ENCODE measurements around the gene SHTN1. TPM values are rescaled to one million over a fixed set of nuclear protein-coding genes. Genes with fewer than 3 reads are reported as not detected.

Gene SHTN1
- polyA plus RNA-seq, 1 donor (not counting 4 experiments of a cell fraction or from before 2014, with no cell fraction given): 21.3 TPM

DNA sequence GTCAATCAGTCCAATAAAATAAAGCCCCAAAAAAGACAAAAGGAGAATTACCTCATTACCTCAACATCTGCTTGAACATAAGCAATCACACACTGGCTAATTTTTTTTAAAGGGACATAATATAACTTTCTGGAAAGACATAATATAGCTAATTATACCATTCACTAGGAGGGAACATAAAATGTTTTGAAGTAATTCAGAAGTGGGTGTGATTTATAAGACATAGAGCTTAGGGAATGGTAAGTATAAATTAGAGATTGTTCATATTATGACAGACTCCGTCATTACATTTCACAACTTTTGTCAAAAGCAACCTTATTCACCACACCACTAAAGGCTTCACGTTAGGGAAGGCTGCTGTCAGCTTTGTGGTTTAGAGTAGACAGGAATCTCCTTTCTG is 3.8 kb downstream of the SHTN1 start:
- Histone ChIP-seq H3K27me3 (ENCODE audit: control insufficient read depth, extremely low read depth, insufficient read depth, low read length) (no peaks in the 10 kb centered on the region), H3K9me3 (ENCODE audit: control insufficient read depth, low read depth, low read length) (no peaks in the 10 kb centered on the region), H3K27ac (ENCODE audit: control insufficient read depth, insufficient read depth, low read length) (no peak overlapping the region), H3K9me1 (ENCODE audit: control insufficient read depth, extremely low read depth, insufficient read depth, low read length) (no peaks in the 10 kb centered on the region), H3K9ac (ENCODE audit: control insufficient read depth, extremely low read depth, insufficient read depth, low read length) (no peak overlapping the region), H4K20me1 (ENCODE audit: control insufficient read depth, extremely low read depth, insufficient read depth, low read length) (peaks cover 5% of the 10 kb centered on the region), H3K36me3 (ENCODE audit: control insufficient read depth in 2 of 2, extremely low read depth in 1 of 2, insufficient read depth in 2 of 2, low read length in 2 of 2) (peaks cover 0 to 1% of the 10 kb centered on the region in 2 experiments), H3K79me2 (ENCODE audit: control insufficient read depth, insufficient read depth, low read length) (peaks cover 64% of the 10 kb centered on the region), H3K4me1 (ENCODE audit: control insufficient read depth, extremely low read depth, insufficient read depth, low read length) (peaks cover 10% of the 10 kb centered on the region), H2AFZ (ENCODE audit: control insufficient read depth, low read length) (no peak overlapping the region), H3K4me3 (ENCODE audit: control insufficient read depth in 2 of 3, extremely low read depth in 1 of 3, insufficient read depth in 2 of 3, low read depth in 1 of 3, low read length in 3 of 3) (no peak overlapping the region), H3K4me2 (ENCODE audit: control insufficient read depth, extremely low read depth, insufficient read depth, low read depth, low read length) (no peak overlapping the region)
- dilution Hi-C loops (cut with MboI; ENCODE audit: extremely low pct_ligation_motif_present, low sequenced_read_pairs): no loop called here
- FAIRE-seq (no peak), DNase-seq (ENCODE audit: low read depth, low spot score) (no peak)
- TF ChIP-seq, protein P1, sequence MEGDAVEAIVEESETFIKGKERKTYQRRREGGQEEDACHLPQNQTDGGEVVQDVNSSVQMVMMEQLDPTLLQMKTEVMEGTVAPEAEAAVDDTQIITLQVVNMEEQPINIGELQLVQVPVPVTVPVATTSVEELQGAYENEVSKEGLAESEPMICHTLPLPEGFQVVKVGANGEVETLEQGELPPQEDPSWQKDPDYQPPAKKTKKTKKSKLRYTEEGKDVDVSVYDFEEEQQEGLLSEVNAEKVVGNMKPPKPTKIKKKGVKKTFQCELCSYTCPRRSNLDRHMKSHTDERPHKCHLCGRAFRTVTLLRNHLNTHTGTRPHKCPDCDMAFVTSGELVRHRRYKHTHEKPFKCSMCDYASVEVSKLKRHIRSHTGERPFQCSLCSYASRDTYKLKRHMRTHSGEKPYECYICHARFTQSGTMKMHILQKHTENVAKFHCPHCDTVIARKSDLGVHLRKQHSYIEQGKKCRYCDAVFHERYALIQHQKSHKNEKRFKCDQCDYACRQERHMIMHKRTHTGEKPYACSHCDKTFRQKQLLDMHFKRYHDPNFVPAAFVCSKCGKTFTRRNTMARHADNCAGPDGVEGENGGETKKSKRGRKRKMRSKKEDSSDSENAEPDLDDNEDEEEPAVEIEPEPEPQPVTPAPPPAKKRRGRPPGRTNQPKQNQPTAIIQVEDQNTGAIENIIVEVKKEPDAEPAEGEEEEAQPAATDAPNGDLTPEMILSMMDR (optimal IDR thresholded peaks at IDR 0.05 in 1 of 3, IDR thresholded peaks at IDR 0.05 in 1 of 3, conservative IDR thresholded peaks at IDR 0.05 in 1 of 3; ENCODE audit: extremely low read depth in 1 of 3, insufficient read depth in 2 of 3, low read length in 3 of 3): no peak
- TF ChIP-seq EZH2 (IDR thresholded peaks at IDR 0.05; ENCODE audit: low read length): no peak

DNA sequence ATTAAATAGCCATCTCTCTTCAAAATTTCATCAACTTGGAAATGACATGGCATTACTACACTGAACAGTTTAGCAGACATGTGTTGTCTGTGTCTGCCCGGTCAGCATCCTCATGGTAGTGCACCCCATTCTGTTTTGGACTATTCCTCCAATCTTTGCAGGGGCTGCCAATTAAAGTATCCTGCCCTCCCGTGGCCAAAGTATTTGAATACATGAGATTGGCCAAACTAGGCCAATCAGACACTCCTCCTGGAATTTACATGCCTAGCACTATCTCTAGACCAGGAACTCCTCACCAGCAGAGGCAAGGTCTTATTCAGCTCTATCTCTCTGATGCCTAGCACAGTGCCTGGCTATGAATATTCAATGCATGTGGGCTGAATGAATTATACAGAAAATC is 4.4 kb downstream of the SHTN1 start:
- peaks cover 10% of the 10 kb centered on the region for H3K4me1 ChIP-seq (ENCODE audit: control insufficient read depth, extremely low read depth, insufficient read depth, low read length)
- H3K27ac ChIP-seq (ENCODE audit: control insufficient read depth, insufficient read depth, low read length): no peak overlapping the region
- no peak overlapping the region for H3K9ac ChIP-seq (ENCODE audit: control insufficient read depth, extremely low read depth, insufficient read depth, low read length)
- no peak overlapping the region for H2AFZ ChIP-seq (ENCODE audit: control insufficient read depth, low read length)
- H3K27me3 ChIP-seq (ENCODE audit: control insufficient read depth, extremely low read depth, insufficient read depth, low read length): no peaks in the 10 kb centered on the region
- no peak overlapping the region for H3K4me2 ChIP-seq (ENCODE audit: control insufficient read depth, extremely low read depth, insufficient read depth, low read depth, low read length)
- FAIRE-seq (no peak), DNase-seq (ENCODE audit: low read depth, low spot score) (no peak)
- no peak overlapping the region for H3K4me3 ChIP-seq (ENCODE audit: control insufficient read depth in 2 of 3, extremely low read depth in 1 of 3, insufficient read depth in 2 of 3, low read depth in 1 of 3, low read length in 3 of 3)
- peaks cover 5% of the 10 kb centered on the region for H4K20me1 ChIP-seq (ENCODE audit: control insufficient read depth, extremely low read depth, insufficient read depth, low read length)
- H3K9me1 ChIP-seq (ENCODE audit: control insufficient read depth, extremely low read depth, insufficient read depth, low read length): no peaks in the 10 kb centered on the region
- H3K36me3 ChIP-seq (ENCODE audit: control insufficient read depth in 2 of 2, extremely low read depth in 1 of 2, insufficient read depth in 2 of 2, low read length in 2 of 2): peaks cover 0 to 1% of the 10 kb centered on the region in 2 experiments
- H3K9me3 ChIP-seq (ENCODE audit: control insufficient read depth, low read depth, low read length): no peaks in the 10 kb centered on the region
- peaks cover 67% of the 10 kb centered on the region for H3K79me2 ChIP-seq (ENCODE audit: control insufficient read depth, insufficient read depth, low read length)
- dilution Hi-C loops (cut with MboI; ENCODE audit: extremely low pct_ligation_motif_present, low sequenced_read_pairs): no loop called here
- no peak for TF ChIP-seq EZH2 (IDR thresholded peaks at IDR 0.05; ENCODE audit: low read length)
- TF ChIP-seq, protein P1 (optimal IDR thresholded peaks at IDR 0.05 in 1 of 3, IDR thresholded peaks at IDR 0.05 in 1 of 3, conservative IDR thresholded peaks at IDR 0.05 in 1 of 3; ENCODE audit: extremely low read depth in 1 of 3, insufficient read depth in 2 of 3, low read length in 3 of 3): no peak

Data from keratinocyte (primary cell).